ENCODE data around the gene SEZ6. TPM values are rescaled to one million over a fixed set of nuclear protein-coding genes. Genes with fewer than 3 reads are reported as not detected.

Gene SEZ6
- total RNA-seq, 1 experiment from 2014 or later, result 2.6 TPM

- no peak overlapping the region for H3K27ac ChIP-seq (ENCODE audit: low read depth, low read length, poor library complexity, severe bottlenecking)
- no TSS peak for BruUV-seq (replicated peaks)
- CTCF ChIA-PET, result interaction anchor here (0.7 kb wide), 1 partner anchor 58 kb away, joined by 3 read pairs; no protein-coding TSS in a partner anchor
Measured at GRCh38 chr17:28958820-28959455, 46.9 kb downstream of the SEZ6 start.

GRCh38 chr17:28957992-28958355 lies 47.9 kb downstream of the SEZ6 start:
- no peaks in the 10 kb centered on the region for H3K27me3 ChIP-seq (replicated peaks; ENCODE audit: insufficient read depth, low read depth, low read length, poor library complexity)
- DNase-seq (ENCODE audit: low spot score), result no peak
- no peak overlapping the region for H3K27ac ChIP-seq (ENCODE audit: low read depth, low read length, poor library complexity, severe bottlenecking)
- BruUV-seq (replicated peaks), result no TSS peak
- ChIA-PET CTCF (no interaction called here), POLR2A (ENCODE audit: low non-redundant PET) (no interaction called here)
- peaks cover 6% of the 10 kb centered on the region for H3K4me1 ChIP-seq (ENCODE audit: insufficient read depth, low read length, poor library complexity, severe bottlenecking)
- no peak for TF ChIP-seq EZH2 (IDR thresholded peaks at IDR 0.05; ENCODE audit: borderline replicate concordance, low read depth, low read length, poor library complexity, severe bottlenecking)
- TF ChIP-seq CTCF (conservative IDR thresholded peaks at IDR 0.05; ENCODE audit: low read depth, low read length), result no peak
- H3K9me3 ChIP-seq (ENCODE audit: low read depth, low read length, poor library complexity, severe bottlenecking), result no peaks in the 10 kb centered on the region
- intact Hi-C loops (cut with micrococcal nuclease; ENCODE audit: unreplicated experiment), result no loop called here
- no peaks in the 10 kb centered on the region for H3K36me3 ChIP-seq (ENCODE audit: insufficient read depth, low read length, poor library complexity, severe bottlenecking)
- H3K4me3 ChIP-seq (ENCODE audit: low read depth, low read length, poor library complexity, severe bottlenecking), result no peak overlapping the region

More at GRCh38 chr17:28958820-28959455, 46.9 kb downstream of the SEZ6 start:
- Histone ChIP-seq H3K4me3 (ENCODE audit: low read depth, low read length, poor library complexity, severe bottlenecking) (no peak overlapping the region), H3K9me3 (ENCODE audit: low read depth, low read length, poor library complexity, severe bottlenecking) (no peaks in the 10 kb centered on the region), H3K36me3 (ENCODE audit: insufficient read depth, low read length, poor library complexity, severe bottlenecking) (no peaks in the 10 kb centered on the region), H3K4me1 (ENCODE audit: insufficient read depth, low read length, poor library complexity, severe bottlenecking) (no peaks in the 10 kb centered on the region), H3K27me3 (replicated peaks; ENCODE audit: insufficient read depth, low read depth, low read length, poor library complexity) (no peaks in the 10 kb centered on the region)
- POLR2A ChIA-PET (ENCODE audit: low non-redundant PET), result interaction anchor here (0.6 kb wide), 1 partner anchor 43 kb away, joined by 8 read pairs; no protein-coding TSS in a partner anchor
- TF ChIP-seq CTCF (conservative IDR thresholded peaks at IDR 0.05; ENCODE audit: low read depth, low read length) (no peak), EZH2 (IDR thresholded peaks at IDR 0.05; ENCODE audit: borderline replicate concordance, low read depth, low read length, poor library complexity, severe bottlenecking) (no peak)
- no peak for DNase-seq (ENCODE audit: low spot score)
- intact Hi-C loops (cut with micrococcal nuclease; ENCODE audit: unreplicated experiment), result no loop called here

GRCh38 chr17:28957277-28957991 lies 48.4 kb downstream of the SEZ6 start:
- Histone ChIP-seq H3K27me3 (replicated peaks; ENCODE audit: insufficient read depth, low read depth, low read length, poor library complexity) (no peaks in the 10 kb centered on the region), H3K9me3 (ENCODE audit: low read depth, low read length, poor library complexity, severe bottlenecking) (no peaks in the 10 kb centered on the region), H3K27ac (ENCODE audit: low read depth, low read length, poor library complexity, severe bottlenecking) (no peak overlapping the region), H3K4me1 (ENCODE audit: insufficient read depth, low read length, poor library complexity, severe bottlenecking) (peaks cover 11% of the 10 kb centered on the region), H3K4me3 (ENCODE audit: low read depth, low read length, poor library complexity, severe bottlenecking) (no peak overlapping the region), H3K36me3 (ENCODE audit: insufficient read depth, low read length, poor library complexity, severe bottlenecking) (no peaks in the 10 kb centered on the region)
- intact Hi-C loops (cut with micrococcal nuclease; ENCODE audit: unreplicated experiment), result no loop called here
- ChIA-PET POLR2A (ENCODE audit: low non-redundant PET) (no interaction called here), CTCF (no interaction called here)
- no peak for DNase-seq (ENCODE audit: low spot score)
- no TSS peak for BruUV-seq (replicated peaks)
- TF ChIP-seq CTCF (conservative IDR thresholded peaks at IDR 0.05; ENCODE audit: low read depth, low read length) (no peak), EZH2 (IDR thresholded peaks at IDR 0.05; ENCODE audit: borderline replicate concordance, low read depth, low read length, poor library complexity, severe bottlenecking) (no peak)
